A204.1 (cell line): ENCODE measurements around the gene CNPY3.

Experiments
- FAIRE-seq: peaks from 2 replicates; lab custom pipeline; 2012; peaks lifted over from hg19 to GRCh38; lab: Jason Lieb, UNC

CNPY3 gene

DNA sequence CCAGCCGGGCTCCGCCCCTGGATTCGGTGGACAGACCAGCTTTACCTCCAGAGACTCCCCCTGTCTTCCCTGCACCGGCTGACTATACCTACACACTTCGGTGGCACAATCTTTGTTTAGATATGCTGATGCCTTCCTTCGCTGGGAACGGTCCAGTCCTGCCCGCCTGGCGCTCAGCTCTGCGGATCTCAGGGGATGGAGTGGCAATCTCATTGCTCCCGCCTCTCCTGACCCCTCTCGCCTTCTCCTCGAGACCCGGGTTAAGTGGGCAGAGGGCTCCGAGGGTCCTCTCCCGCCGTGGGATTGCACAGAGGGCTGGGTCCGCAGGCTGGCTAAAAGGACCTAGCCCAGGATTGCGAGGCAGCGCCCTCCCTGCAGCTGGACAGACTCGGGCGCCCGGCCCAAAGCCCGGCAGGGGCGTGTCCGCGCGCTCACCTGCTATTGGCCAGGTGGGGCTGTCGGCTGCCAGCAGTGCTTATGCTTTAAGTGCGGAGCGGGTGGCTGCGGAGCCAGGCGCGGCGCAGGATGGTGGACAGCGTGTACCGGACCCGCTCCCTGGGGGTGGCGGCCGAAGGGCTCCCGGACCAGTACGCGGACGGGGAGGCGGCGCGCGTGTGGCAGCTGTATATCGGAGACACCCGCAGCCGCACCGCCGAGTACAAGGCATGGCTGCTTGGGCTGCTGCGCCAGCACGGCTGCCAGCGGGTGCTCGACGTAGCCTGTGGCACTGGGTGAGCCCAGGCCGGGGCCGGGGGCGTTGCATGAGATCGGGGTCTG, 31.2 kb downstream of the CNPY3 start, which contains the start of gene GNMT:
Gene GNMT (plus strand): TSS at position 512 of the 777 bp plus-strand sequence. CDS start 14 bp downstream, at position 526.
- no peak for FAIRE-seq

DNA sequence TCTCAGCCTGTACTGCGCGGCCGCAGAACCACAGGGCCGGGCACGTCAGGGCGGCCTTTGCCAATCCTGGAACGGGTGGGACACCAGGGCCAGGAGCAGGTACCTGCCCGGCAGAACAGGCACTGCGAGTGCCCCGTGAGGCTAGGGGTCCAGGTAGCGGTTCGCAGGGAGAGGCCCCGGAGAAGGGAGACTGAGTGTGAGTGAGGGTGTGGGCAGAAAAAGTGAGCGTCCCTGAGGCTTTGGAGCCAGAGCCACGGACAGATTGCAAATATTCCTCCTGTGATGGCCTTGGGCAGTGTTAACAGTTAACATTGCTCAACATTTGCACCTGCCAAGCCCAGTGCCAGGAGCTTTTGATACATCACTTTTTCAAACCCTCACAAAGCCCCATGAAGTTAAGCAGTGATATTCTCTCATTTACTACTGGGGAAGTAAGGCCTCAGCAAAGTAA, 31.8 kb downstream of the CNPY3 start:
- no peak for FAIRE-seq

DNA sequence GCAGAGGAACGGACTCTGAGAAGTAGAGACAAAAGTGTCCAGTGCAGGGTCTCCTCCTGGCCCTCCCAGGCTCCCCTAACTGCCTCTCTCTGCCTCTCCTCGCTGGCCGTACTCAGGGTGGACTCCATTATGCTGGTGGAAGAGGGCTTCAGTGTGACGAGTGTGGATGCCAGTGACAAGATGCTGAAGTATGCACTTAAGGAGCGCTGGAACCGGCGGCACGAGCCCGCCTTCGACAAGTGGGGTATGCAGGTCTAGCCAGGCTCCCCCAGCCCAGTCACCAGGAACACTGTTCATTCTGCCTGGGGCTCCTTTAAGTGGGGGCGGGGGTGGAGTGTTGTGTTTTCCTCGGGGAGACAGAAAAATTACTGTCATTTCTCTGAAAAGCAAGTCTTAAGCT, 32.8 kb downstream of the CNPY3 start:
- no peak for FAIRE-seq

DNA sequence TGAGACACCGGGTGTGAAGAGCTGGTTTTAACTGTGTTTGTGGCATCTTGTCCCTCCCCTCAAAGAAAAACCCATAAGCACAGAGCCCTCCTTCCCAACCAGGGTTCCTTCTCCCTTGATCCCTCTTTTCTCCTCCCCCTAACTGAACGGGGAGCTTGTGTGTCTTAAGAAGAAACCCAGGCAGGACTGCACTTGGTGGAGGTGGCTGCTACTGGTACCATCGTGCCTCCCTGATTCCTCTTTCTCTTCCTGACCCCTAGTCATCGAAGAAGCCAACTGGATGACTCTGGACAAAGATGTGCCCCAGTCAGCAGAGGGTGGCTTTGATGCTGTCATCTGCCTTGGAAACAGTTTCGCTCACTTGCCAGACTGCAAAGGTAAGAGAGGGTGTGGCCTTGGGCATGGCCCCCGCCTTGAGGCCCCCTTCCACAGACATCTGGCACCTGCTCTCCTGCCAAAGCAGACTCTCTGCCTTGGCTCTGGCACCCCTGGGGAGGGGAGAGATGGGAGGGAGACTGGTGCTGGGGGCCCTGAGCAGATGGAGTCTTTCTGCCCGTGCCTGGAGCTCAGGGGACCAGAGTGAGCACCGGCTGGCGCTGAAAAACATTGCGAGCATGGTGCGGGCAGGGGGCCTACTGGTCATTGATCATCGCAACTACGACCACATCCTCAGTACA, 33.4 kb downstream of the CNPY3 start:
- FAIRE-seq = no peak

DNA sequence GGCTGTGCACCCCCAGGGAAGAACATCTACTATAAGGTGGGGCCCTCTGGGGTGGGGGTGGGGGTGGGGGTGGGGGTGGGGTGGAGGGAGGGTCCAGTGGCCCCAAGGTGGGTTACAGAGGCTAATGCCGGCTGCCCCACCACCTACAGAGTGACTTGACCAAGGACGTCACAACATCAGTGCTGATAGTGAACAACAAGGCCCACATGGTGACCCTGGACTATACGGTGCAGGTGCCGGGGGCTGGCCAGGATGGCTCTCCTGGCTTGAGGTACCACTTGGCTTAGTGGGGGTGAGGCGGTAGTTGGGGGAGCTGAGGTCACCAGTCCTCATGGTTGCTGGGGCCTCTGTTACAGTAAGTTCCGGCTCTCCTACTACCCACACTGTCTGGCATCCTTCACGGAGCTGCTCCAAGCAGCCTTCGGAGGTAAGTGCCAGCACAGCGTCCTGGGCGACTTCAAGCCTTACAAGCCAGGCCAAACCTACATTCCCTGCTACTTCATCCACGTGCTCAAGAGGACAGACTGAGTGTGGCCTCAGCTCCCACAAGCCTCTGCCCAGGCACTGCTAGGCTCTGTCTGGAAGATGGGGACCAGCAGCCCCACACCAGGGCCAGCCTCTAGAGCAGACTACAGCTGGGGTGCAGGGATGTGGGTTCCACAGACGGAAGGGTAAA, 34.0 kb downstream of the CNPY3 start:
- no peak for FAIRE-seq

DNA sequence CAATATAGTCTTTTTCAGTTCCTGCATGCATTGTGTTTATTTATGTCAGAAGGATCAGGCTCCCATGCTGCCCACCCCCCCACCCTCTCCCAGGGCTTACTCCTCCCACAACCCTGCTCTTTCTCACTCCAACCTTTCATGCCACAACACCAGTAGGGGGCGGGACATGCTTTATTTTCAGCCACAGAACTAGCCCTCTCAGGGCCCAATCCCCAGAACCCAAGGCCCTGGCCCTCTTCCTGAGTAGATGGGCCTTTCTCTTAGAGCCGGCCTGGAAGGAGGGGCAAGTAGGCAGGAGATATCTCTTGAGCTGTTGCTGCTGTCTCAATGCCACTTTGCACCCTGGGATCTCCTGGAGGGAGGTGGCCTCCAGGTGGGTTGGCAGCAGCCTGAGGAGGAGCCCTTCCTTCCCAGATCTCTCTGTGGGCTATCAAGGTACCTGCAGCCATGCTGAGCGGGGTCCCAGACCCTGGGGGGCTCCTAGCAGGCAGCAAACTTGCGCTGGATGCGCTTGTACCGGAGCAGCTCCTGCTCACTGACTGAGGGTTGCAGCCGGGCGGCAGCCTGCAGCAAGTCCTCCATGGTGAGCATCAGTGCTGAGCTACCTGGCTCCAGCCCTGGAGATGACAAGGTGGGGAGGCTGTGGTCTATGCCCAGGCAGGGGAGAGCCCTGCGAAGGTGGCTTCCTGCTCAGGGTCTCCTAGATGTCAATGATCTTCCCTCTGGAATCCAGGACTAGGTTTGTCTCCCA, 34.8 kb downstream of the CNPY3 start:
- FAIRE-seq = no peak

DNA sequence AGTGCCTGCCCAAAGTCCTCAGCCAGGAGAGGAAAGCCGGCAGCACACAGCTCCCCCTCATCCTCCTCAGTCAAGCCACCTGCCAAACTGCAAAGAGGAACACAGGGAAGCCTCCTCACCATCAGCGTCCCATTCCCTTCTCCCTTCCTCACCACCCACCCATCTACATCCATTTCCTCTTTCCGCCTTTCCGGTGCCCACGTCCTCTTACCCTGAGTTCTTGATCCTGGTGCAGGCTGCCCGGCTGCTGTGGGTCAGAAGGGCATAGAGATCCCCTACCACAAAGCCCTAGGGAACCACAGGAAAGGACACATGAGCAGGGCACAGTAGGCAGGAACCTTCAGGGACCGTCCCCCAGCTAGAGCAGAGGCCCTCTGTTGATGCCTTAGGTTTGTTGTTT, 37.3 kb downstream of the CNPY3 start:
- FAIRE-seq = no peak

DNA sequence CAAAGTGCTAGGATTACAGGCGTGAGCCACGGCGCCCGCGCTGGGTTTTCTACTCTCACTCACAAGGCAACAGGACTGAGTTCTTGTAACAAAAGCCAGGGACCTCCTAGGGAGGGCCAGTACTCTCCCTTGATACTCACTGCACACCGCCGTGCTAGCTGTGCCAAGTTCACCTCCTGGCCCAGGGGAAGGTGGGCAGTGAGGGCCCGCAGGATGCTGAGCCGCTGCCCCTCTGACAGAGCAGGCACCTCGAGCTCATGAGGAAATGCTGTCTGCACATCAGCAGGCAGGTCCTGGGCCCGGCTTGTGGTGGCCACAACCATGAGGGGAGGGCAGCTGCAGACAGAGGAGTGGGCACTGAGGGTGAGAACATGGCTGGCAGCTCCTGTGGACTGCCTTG, 37.9 kb downstream of the CNPY3 start:
- FAIRE-seq = no peak

DNA sequence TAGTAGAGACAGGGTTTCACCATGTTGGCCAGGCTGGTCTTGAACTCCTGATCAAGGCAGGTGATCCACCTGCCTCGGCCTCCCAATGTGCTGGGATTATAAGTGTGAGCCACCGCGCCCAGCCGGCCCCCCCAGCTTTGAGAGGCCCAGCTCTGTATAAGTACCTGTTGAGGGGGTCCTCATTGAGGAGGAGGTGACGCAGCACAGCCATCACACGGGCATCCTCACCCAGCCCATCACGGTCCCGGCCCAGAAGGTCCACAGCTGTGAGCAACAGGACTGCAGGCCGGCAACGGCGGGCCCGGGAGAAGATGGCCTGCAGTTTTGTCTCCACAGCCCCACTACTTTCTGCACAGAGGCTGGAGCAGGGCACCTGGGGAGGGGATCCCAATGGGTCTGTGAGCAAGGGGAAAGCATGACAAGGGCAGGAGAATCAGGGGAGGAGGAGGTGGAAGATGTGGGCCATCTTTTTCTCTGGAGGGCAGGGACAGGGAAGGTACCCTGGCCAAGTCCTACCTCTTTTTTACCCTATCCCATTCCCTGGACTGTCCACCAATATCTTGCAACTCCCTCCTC, 38.9 kb downstream of the CNPY3 start:
- FAIRE-seq = no peak

DNA sequence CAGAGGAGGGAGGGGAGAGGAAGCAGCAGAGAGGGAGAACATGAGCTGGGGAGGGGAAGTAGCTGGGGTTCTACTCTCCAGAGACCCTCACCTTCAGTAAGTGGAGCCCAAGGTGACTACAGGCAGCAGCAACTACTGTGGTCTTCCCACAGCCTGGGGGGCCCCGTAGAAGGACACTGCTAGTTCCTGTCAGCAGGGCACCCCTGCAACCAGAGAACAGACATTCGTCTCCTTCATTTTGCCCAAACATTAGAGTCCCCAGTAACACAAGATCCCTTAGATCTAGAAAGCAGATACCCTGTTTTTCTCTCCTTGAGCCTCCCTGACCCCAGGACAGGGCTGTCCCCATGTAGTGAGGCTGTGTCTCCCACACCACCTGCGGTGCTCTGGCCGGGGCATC, 39.5 kb downstream of the CNPY3 start:
- FAIRE-seq = no peak

DNA sequence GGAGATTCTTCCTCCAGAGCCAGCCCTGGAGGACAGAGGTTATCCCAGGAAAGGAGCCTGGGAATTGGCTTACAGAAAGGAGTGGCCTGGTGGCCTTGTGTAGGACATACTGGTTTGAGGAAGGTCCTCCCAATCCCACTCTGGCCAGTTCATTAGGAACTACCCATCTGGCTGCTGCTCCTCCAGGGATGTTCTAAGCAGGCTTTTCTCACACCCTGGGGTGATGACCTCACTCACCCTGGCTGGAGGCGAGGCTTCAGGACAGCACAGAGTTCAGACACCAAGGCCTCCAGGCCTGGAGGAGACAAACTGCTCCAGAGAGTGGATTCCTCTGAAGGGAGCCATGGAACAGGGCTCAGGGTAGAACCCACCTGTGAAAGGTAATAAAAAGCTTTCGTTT, 40.2 kb downstream of the CNPY3 start:
- no peak for FAIRE-seq

DNA sequence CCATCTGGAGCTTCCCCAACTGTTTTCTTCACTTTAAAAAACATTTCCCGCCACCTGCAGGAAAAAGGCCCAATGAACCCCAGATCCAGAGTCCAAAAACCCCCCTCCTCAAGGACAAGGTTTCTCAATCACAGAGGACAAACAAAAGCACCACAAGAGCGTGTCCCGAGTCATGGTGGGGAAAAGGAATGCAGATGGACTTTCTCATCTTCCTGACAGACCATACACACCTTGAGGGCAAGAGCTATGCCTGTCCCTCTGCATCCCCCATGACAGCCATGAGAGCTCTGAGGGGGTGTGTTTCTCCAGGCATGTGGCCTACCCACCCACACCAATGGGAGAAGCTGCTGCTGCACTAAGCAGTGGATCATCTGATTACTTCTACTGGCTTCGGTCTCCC, 40.7 kb downstream of the CNPY3 start:
- no peak for FAIRE-seq

DNA sequence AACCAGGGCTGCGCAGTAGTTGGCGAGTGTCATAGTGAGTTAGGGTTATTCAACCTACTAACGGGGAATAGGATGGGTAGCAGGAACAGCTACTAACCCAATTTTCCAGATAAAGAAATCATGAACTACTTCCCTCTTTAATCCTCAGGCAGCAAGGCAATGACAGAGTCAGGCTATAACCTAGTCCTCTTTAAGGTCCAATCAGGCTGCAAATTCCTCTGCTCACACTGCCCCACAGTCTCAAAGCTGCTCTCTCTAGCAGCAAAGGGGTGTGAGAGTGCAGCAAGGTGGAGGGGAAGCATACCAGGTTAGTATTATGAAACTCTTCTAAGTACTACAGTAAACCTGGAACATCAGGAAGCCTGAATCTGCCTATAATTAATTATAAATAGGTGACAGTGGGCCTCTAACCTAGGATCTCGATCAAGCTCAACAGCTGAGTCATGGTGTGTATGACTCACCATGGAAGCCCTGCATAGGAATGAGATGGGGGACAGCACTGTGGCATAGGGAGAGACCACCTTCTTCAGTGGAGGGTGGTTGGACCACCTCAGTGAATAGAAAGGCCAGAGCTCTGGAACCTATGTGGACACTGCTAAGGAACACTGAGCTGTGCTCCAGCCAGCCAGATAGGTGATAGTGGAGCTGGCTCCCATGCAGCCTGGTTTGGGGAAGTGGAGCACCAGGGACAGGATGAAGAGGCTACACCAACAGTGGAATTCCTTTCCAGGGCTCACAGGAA, 41.8 kb downstream of the CNPY3 start:
- no peak for FAIRE-seq

DNA sequence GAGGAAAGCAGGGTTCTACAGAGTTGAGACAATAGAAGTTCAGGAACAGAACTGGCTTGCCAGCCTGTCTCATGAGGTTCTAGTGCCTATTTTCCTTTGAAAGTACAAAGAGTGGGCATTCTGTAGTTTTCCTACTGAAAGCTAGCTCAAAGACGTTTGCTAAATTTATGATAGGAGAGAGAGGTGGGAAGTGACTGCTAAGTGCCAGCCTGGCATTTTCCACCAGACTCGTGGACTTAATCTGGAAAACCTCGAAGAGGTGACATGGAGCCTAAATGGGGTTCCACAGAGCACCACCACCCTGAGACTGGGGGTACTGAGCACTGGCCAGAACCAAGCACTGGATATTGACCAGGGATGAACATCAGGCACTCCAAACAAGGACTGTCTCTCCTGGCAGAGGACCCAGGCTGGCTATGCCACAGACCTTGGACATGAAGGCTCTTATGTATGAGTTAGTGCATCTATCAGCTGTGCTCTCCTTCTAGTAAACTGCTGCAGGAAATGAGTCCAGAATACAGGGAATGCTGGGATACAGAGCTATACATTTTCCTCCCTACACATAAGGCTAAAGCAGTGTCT, 42.6 kb downstream of the CNPY3 start:
- no peak for FAIRE-seq

DNA sequence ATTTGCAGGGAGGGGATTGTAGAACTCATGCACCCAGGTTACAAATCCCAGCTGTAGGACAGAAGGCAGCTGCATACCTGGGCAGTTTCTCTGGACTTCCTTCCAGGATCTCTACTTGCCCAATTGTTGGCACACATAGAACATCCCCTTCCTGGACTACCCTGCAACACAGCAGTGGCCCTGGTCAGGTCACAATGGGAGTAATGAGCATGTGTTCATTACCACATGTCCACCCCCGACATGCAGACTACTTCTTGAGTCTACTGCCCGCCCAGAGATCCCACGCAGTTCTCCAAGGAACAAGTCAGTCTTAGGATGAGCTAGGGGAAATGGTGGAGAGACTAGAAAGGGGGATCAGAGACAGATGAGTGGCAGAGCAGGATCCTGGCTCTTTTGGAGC, 44.6 kb downstream of the CNPY3 start:
- FAIRE-seq = no peak

DNA sequence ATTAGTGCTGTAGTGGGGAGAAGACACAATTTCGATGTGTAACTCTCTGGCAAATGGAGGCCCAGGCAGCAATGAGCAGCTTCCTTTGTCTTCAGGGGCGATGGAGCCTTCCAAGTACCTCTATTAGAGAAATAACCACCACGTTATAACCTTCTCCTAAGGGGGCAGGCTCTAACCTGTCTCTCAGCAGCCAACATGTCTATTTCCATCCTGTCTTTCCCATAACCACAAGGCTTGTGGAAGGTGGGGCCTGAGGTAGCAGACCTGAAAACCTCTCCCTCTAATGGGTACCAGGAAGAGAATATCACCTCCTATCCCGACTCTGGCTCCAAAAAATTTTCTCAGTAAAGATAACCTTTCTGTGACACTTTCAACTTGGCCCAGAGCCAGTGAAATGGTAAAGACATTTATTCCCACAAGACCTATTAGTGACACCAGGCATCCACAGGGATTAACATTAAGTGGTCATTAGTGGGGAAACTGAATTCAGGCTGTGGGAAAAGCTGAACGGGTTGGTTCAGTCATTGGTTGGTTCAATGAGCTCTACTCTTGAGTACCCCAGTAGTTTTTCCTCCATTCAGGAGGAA, 45.7 kb downstream of the CNPY3 start:
- no peak for FAIRE-seq

DNA sequence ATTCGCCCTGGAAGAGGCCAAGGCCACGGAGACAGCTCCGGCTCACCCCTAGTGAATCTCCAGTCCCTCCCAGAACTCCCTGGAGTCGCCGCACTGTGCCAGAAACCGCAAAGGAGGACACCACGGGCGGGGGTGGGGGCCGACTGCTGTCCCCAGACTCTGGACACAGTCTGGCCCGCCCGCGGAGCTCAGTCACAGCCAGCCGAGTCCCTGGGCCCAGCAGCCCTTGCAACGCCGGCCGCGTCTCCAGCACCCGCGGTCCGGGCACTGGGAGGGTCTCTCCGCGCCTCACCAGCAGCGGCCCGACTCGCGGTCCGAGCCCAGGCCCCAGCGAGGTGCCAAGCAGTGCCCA, 49.2 kb downstream of the CNPY3 start:
- FAIRE-seq = no peak

DNA sequence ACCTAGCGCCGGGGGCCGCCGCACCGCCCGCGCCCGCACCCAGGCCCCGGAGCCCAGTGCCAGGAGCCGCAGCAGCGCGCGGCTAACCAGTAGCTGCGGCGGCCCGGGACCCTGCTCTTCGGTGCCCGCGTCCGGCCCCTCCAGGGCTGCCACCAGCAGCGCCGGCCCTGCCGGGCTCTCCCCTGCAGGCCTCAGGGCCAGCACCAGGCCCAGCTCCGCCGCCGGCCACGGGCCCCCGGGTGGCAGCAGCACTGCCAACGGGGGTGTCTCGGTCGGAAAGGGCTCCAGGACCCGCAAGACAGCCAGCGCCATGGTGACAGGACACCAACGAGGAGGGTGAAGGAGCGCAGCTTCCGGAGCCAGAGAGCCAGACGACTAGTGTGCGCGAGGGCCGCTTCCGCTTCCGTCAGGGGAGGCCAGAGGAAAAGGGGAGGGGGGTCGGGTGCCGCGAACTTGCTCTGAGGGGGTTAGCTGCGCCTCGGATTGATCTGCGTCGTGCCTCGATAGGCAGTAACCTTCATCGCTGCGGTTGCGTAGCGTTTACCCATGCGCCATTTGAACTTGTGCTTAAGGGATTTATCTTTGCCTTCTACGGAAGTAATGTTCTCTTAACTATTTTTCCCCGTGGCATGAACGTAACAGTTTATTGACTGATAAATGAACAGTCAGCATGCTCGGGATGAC, 49.7 kb downstream of the CNPY3 start, which contains the start of gene PEX6:
Gene PEX6 (minus strand): TSS at position 343 of the 684 bp plus-strand sequence. CDS start 31 bp downstream, at position 312.
- FAIRE-seq = no peak

DNA sequence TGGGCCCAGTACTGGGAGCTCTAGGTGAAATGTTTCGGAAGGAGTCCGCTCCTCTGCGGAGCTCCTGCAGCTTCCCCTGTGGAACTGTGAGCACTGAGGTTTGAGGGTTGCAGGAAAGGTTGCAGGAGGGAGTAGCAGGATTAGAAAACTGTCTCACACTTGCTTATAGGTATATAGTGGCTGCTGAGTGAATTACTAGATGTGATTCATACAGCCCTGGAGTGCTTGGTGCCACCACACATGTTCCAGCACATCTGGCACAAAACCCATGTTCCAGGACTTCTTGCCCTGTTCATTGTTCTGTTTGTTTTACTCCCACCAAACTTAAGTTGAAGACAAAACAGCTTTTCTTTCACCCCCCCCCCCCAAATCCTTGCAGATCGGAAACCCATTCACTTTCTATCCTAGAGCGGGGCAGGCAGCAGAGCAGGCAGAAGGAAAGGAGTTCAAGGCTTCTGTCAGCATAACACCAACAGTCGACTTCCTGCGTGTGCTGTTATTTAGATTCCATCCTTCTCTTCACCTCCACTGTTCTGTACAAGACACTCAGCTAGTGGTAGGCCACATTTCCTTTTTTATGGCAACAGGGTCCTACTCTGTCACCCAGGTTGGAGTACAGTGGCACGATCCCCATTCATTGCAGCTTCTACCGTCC, 50.4 kb downstream of the CNPY3 start:
- no peak for FAIRE-seq
